GM18502 (cell line): Measurements from ENCODE around the gene FPR3.

ENCODE experiments used
- ATAC-seq: cut with Tn5 transposase; IDR thresholded peaks from one replicate; pipeline ENCODE4 v1.9.1; 2021; ENCODE audit warnings: mild to moderate bottlenecking; ENCODE audit not compliant: unreplicated experiment, poor library complexity

FPR3 gene

DNA sequence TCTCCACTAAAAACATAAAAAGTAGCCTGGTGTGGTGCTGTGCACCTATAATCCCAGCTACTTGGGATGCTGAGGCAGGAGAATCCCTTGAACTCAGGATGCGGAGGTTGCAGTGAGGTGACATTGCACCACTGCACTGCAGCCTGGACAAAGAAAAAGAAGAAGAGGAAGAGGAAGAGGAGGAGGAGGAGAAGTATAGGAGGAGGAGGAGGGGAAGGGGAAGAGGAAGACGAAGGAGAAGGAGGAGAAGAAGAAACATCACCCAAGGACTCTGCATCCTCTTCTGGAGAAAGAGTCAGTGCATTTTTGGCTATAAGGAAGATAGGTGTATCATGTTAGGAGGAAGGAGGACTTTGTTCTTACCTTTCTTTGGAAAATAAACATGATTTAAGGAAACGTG is 13.0 kb upstream of the FPR3 start:
- no peak for ATAC-seq

DNA sequence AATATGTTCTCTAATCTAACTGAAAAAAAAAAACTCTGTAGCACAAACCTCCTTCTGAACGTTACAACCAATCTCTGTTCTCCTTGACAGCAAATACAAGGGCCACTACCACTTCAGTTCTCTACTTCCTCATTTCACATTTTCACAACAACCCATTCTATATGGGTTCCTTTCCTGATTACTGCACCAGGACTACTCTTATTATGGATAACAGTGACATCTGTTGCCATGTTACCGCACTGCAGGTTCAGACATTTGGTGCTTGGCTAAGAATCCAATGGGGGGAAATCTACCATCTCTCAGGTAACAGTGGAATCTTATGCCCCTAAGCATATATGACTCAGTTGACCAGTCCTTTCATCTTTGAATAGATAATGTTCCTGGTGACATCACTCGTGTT is 11.6 kb upstream of the FPR3 start:
- no peak for ATAC-seq

- no peak for ATAC-seq
Observed at GRCh38 chr19:51784109-51784785, 10.7 kb upstream of the FPR3 start.

DNA sequence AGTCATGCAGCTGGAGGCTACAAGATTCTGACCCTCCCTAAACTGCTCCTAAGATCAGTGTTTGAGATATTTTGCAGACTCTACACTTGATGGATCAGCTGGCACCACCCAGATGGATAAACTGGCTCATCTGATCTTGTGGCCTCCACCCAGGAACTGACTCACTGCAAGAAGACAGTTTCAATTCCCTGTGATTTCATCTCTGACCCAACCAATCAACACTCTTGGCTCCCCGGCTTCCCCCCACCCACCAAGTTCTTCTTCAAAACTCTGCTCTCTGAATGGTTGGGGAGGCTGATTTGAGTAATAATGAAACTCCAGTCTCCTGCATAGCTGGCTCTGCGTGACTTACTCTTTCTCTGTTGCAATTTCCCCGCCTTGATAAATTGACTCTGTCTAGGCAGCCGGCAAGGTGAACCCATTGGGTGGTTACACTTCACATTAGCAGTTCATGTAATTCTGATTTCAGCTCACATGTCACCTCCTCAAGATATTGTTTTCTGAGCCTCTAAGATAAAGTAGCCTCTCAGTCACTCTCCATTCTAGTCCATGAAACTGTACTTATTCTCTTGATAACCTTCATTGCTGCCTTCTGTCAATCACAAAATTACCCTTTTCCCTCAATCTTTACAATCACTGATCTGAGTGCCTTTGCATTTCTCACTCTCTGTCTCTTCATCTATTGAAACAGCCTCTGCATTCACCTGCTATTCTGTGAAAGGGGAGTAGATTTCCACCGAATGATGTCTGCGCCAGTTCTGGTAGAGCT is 9.9 kb upstream of the FPR3 start:
- no peak for ATAC-seq

DNA sequence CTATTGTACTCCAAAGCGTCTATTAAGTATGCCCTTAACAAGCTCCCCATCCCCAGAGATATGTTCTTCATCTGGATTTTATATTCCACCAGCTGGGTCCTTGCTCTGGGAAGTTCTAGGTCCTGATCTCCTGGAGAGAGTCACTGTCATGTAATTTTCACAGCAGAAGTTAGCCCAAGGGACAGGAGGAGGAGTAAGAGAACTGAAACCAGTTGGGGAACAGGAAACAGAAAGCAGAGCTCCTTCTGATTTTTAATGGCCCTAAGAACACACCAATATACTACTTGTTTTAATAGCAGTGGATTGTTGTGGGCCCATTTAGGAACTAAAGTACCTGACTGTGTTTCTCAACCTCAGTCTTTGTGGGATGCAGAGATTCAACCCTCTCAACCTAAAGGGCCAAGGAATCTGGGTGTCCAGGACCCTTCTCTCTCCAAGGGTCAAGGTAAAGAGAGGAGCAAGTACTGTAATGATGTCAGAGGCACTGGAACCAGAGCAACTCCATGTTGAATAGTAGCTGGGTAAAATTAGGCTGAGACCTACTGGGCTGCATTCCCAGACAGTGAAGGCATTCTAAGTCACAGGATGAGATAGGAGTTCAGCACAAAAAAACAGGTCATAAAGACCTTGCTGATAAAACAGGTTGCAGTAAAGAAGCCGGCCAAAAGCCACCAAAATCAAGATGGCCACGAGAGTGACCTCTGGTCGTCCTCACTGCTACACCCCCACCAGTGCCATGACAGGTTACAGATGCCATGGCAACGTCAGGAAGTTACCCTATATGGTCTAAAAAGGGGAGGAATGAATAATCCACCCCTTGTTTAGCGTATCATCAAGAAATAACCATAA is 8.1 kb upstream of the FPR3 start:
- ATAC-seq, result no peak

GRCh38 chr19:51788029-51788428 is 6.9 kb upstream of the FPR3 start:
- ATAC-seq, result no peak

- ATAC-seq, result no peak
Observed at GRCh38 chr19:51789061-51789795, 5.7 kb upstream of the FPR3 start.

- no peak for ATAC-seq
Observed at GRCh38 chr19:51792932-51793331, 2.0 kb upstream of the FPR3 start.

- ATAC-seq, result no peak
Observed at GRCh38 chr19:51793994-51794393, 963 bp upstream of the FPR3 start.

- no peak for ATAC-seq
Observed at GRCh38 chr19:51796195-51796679, 1.3 kb downstream of the FPR3 start.

- no peak for ATAC-seq
Observed at GRCh38 chr19:51797480-51797879, 2.5 kb downstream of the FPR3 start.

DNA sequence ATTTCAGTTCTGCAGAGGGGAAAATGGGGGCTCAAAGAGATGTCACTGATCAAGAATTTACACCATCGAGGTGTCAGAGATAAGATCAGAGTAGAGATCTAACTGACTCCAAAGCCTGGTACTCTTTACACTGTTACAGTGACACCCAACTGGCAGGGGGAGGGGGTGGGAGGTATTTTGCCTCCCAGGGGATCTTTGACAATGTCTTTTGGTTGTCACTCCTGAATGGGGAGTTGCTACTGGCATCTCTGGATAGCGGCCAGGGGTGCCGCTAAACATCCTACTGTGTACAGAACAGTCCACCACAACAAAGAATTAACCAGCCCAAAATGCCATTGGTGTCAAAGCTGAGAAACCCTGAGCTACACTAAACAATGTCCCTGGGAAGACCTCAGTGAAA is 3.1 kb downstream of the FPR3 start:
- ATAC-seq, result no peak

DNA sequence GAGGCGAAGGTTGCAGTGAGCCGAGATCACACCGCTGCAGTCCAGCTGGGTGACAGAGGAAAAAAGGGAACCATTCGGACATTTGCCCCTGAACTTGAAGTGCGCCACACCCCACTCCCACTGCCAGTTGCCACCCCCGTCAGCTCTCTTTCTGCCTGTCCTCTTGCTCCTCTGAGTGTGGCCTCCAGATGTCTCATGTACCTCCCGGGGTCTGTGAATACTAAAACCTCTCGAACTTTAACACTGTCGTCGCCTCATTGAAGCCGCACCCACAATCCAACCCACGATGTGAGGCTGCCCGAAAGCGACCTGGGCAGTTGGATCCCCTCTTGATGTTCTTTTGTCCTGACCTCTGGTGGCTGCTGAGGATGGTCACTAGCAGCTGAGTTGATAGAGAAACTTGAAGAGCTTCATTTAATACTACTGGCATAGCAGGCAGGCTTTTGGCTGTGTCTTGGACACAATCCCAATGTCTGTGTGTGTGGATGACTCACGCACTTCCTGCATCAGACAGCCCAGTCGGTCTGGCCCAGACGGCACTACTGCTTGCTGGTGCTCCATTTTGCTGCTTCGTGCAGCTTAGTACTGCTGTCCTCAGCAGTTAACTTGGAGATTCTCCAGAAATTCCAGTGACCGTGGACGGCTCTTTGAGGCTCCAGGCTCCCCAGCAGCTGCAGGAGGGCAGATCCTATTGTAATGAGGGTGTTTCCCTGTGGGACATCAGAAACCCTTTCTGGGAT is 4.2 kb downstream of the FPR3 start:
- ATAC-seq, result no peak

- ATAC-seq, result no peak
Observed at GRCh38 chr19:51799774-51800472, 5.0 kb downstream of the FPR3 start.

DNA sequence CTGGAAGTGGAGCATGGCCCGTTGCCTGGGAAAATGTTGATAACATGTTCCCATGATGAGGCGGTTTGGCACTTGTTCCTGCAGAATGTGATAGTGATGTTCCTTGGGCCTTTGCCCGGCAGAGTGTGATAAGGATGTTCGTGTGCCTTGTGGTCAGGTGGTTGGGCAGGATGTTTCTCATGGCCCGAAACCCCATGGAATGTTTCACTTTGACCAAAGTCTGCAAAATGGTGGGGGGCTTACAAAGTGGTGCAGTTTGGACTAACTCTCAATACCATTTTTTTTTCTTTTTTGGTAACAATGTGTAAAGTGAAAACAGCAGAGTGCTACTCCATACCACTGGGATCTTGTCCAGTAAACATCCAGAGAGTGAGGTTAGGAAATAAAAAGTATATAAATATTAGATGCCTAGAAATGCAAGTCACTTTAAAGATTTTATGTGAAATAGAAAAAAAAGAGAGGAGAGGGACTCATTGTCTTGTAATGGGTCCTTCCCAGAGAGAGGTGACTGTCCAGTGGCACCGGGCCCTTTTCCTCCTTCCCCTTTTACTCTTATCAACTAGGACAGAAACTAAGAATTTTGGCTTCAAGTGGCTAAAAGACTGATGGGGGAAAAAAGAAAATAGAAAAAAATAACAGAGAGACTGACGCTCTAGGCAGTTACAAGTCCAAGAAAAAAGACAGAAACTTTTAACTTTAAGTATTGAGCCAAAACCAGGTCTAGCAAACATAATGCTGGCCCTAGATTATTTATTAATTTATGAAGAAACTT is 5.7 kb downstream of the FPR3 start:
- ATAC-seq, result no peak

- ATAC-seq, result no peak
Observed at GRCh38 chr19:51802775-51803174, 7.8 kb downstream of the FPR3 start.

GRCh38 chr19:51803519-51803918 is 8.6 kb downstream of the FPR3 start:
- ATAC-seq, result no peak

GRCh38 chr19:51803967-51804366 is 9.0 kb downstream of the FPR3 start:
- ATAC-seq, result no peak
